Measurements from ENCODE around the gene GASK1A.
A peak's percentile ranks its signal among the peaks of the same experiment; 100 is the strongest.

GASK1A gene

GRCh38 chr3:43087249-43087776, 108.2 kb downstream of the GASK1A start:
- H3K27me3 ChIP-seq (replicated peaks; ENCODE audit: control insufficient read depth, insufficient read depth, low read length) = no peaks in the 10 kb centered on the region; the same call in 1 of the 2 replicates
- no peak for DNase-seq (ENCODE audit: extremely low read depth, insufficient read length)

GRCh38 chr3:43089081-43089480, 110.0 kb downstream of the GASK1A start:
- H3K27me3 ChIP-seq (replicated peaks; ENCODE audit: control insufficient read depth, insufficient read depth, low read length) = no peaks in the 10 kb centered on the region; the same call in 1 of the 2 replicates
- no peak for TF ChIP-seq CTCF (IDR thresholded peaks at IDR 0.05; ENCODE audit: insufficient read depth, low read length, poor library complexity, severe bottlenecking)

More at GRCh38 chr3:43087249-43087776, 108.2 kb downstream of the GASK1A start:
- TF ChIP-seq CTCF (IDR thresholded peaks at IDR 0.05; ENCODE audit: insufficient read depth, low read length, poor library complexity, severe bottlenecking) = peak; percentile 8
- no peaks in the 10 kb centered on the region for H3K36me3 ChIP-seq (ENCODE audit: control insufficient read depth, insufficient read depth, low read length)
- no peak overlapping the region for H3K4me3 ChIP-seq (replicated peaks; ENCODE audit: low read depth, low read length)

DNA sequence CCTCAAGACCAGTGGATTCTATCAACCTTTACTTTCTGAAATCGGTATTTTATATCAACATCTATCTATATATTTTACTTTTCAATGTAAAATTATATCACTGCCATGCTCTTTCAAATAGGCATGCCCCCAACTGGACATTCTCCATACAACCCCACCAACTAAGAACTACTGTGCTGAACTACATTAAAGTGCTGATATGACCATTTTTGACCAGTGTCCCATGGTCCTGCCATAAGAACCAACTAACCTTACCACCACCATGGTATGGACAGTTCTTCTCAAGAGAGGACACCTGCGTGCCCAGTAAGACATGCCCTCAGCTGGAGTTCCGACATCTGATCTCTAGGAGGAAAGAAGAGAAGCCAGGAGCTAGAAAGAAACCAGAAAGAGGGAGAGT, 111.1 kb downstream of the GASK1A start:
- Histone ChIP-seq H3K27me3 (replicated peaks; ENCODE audit: control insufficient read depth, insufficient read depth, low read length) (peaks cover 1% of the 10 kb centered on the region; the same call in 1 of the 2 replicates), H3K4me3 (replicated peaks; ENCODE audit: low read depth, low read length) (no peak overlapping the region), H3K36me3 (ENCODE audit: control insufficient read depth, insufficient read depth, low read length) (no peaks in the 10 kb centered on the region)
- no peak for DNase-seq (ENCODE audit: extremely low read depth, insufficient read length)
- no peak for TF ChIP-seq CTCF (IDR thresholded peaks at IDR 0.05; ENCODE audit: insufficient read depth, low read length, poor library complexity, severe bottlenecking)

More at GRCh38 chr3:43089081-43089480, 110.0 kb downstream of the GASK1A start:
- DNase-seq (ENCODE audit: extremely low read depth, insufficient read length) = no peak
- Histone ChIP-seq H3K4me3 (replicated peaks; ENCODE audit: low read depth, low read length) (no peak overlapping the region), H3K36me3 (ENCODE audit: control insufficient read depth, insufficient read depth, low read length) (no peaks in the 10 kb centered on the region)

DNA sequence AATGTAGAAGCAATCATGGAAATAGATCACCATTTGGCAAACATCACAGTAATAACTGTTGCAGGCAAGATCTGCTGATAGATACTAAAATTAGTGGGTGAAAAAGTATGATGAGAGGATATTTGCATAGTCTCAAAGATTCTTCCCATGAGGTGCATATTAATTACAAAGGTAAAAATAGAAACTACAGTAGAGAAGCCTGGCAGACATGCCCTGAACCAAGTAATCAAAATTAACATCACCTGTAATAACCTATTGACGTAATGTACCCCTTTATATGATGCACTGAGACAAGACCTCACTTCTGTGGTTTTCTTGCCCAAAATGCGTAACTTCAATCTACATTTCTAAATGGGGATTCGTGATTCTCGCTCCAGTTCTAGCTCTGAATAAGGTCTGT, 112.4 kb downstream of the GASK1A start:
- Histone ChIP-seq H3K36me3 (ENCODE audit: control insufficient read depth, insufficient read depth, low read length) (no peaks in the 10 kb centered on the region), H3K27me3 (replicated peaks; ENCODE audit: control insufficient read depth, insufficient read depth, low read length) (peaks cover 1% of the 10 kb centered on the region; the same call in 1 of the 2 replicates), H3K4me3 (replicated peaks; ENCODE audit: low read depth, low read length) (no peak overlapping the region)
- no peak for TF ChIP-seq CTCF (IDR thresholded peaks at IDR 0.05; ENCODE audit: insufficient read depth, low read length, poor library complexity, severe bottlenecking)
- DNase-seq (ENCODE audit: extremely low read depth, insufficient read length) = no peak

DNA sequence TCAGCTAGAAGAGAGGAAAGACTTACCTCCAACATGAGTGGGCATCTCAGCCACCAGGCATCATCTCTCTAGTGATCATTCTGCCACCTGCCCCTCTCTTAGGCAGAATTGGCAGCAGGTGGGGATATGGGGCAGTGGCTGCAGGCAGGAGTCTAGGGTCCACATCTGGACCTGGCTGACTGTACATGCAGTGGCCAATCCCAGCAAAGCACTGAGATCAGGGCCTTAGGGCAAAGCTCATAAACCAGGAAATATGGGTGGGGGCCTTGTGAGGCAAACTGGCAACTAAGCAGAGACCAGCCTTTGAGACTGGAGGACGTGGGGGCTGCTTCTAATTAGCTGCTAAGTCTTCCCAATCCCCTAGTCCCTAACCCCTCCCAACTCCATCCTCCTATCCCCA, 113.9 kb downstream of the GASK1A start:
- no peak for TF ChIP-seq CTCF (IDR thresholded peaks at IDR 0.05; ENCODE audit: insufficient read depth, low read length, poor library complexity, severe bottlenecking)
- no peaks in the 10 kb centered on the region for H3K36me3 ChIP-seq (ENCODE audit: control insufficient read depth, insufficient read depth, low read length)
- no peak overlapping the region for H3K4me3 ChIP-seq (replicated peaks; ENCODE audit: low read depth, low read length)
- DNase-seq (ENCODE audit: extremely low read depth, insufficient read length) = no peak
- H3K27me3 ChIP-seq (replicated peaks; ENCODE audit: control insufficient read depth, insufficient read depth, low read length) = peaks cover 1% of the 10 kb centered on the region; the same call in 1 of the 2 replicates

GRCh38 chr3:43093974-43094373, 114.9 kb downstream of the GASK1A start:
- Histone ChIP-seq H3K27me3 (replicated peaks; ENCODE audit: control insufficient read depth, insufficient read depth, low read length) (peaks cover 1% of the 10 kb centered on the region; the same call in 1 of the 2 replicates), H3K4me3 (replicated peaks; ENCODE audit: low read depth, low read length) (no peak overlapping the region), H3K36me3 (ENCODE audit: control insufficient read depth, insufficient read depth, low read length) (no peaks in the 10 kb centered on the region)
- no peak for DNase-seq (ENCODE audit: extremely low read depth, insufficient read length)
- no peak for TF ChIP-seq CTCF (IDR thresholded peaks at IDR 0.05; ENCODE audit: insufficient read depth, low read length, poor library complexity, severe bottlenecking)
